IMR-90 (cell line): Measurements from ENCODE around the gene LPAR2. TPM values are rescaled to one million over a fixed set of nuclear protein-coding genes. Genes with fewer than 3 reads are reported as not detected.

Experiments
- ATAC-seq: fragments of 200-7000 bp; cut with Tn5 transposase; 2 replicates; pipeline ENCODE4 v1.9.1; 2020; ENCODE audit warnings: low read depth, mild to moderate bottlenecking, moderate library complexity
- BruUV-seq: library from RNA; stranded (reverse); fragments of 400-500 nt; replicated peaks from 2 replicates; lab custom pipeline; 2021; lab: Mats Ljungman, UMichigan
- CTCF ChIA-PET: fragments of 300-600 bp; formaldehyde crosslinking; extraction: SDS; loops from one replicate; lab custom pipeline; 2021; ENCODE audit warnings: antibody characterized with exemption; lab: Yijun Ruan, JAX
- POLR2A ChIA-PET: fragments of 300-600 bp; sonication (Branson Sonifier 250); formaldehyde crosslinking; loops from one replicate; lab custom pipeline; 2022; ENCODE audit warnings: antibody characterized with exemption; ENCODE audit not compliant: unreplicated experiment; lab: Charles Lee
- DNase-seq: peaks from one replicate; pipeline ENCODE4 v3.0.0; 2013
- H2AFZ ChIP-seq: replicated peaks from 2 replicates; pipeline ENCODE3; 2013; ENCODE audit warnings: low read length, mild to moderate bottlenecking; ENCODE audit not compliant: poor library complexity
- H2AK5ac ChIP-seq: 2 replicates; pipeline ENCODE4 v1.6.1; 2013; ENCODE audit warnings: low read depth, low read length, inconsistent platforms
- H2AK9ac ChIP-seq: replicated peaks from 2 replicates; pipeline ENCODE3; 2013; ENCODE audit warnings: mild to moderate bottlenecking, low read depth, low read length, moderate library complexity; ENCODE audit not compliant: poor library complexity
- H2BK120ac ChIP-seq: 2 replicates; pipeline ENCODE4 v1.6.1; 2013; ENCODE audit warnings: low read depth, low read length, inconsistent platforms
- H2BK15ac ChIP-seq: 3 replicates; pipeline ENCODE4 v1.6.1; 2013; ENCODE audit warnings: low read depth, low read length, inconsistent platforms
- H2BK20ac ChIP-seq: 2 replicates; pipeline ENCODE4 v1.6.1; 2013; ENCODE audit warnings: low read depth, mild to moderate bottlenecking, inconsistent platforms, low read length, moderate library complexity
- H2BK5ac ChIP-seq: 2 replicates; pipeline ENCODE4 v1.6.1; 2013; ENCODE audit warnings: mild to moderate bottlenecking, low read depth, low read length, inconsistent platforms; ENCODE audit not compliant: poor library complexity, severe bottlenecking
- H3K14ac ChIP-seq: replicated peaks from 2 replicates; pipeline ENCODE4 v1.6.1; 2013; ENCODE audit warnings: low read depth, low read length, inconsistent platforms
- H3K18ac ChIP-seq: 2 replicates; pipeline ENCODE4 v1.6.1; 2013; ENCODE audit warnings: low read depth, low read length, control low read depth
- H3K23ac ChIP-seq: 2 replicates; pipeline ENCODE4 v1.6.1; 2013; ENCODE audit warnings: low read depth, low read length, inconsistent platforms
- H3K27ac ChIP-seq: 2 replicates; pipeline ENCODE4 v1.5.1; 2013; ENCODE audit warnings: mild to moderate bottlenecking, control low read depth, low read length; ENCODE audit not compliant: insufficient read depth
- H3K27me3 ChIP-seq: 2 replicates; pipeline ENCODE4 v1.6.1; 2013; ENCODE audit warnings: low read length; ENCODE audit not compliant: control insufficient read depth, insufficient read depth
- H3K36me3 ChIP-seq: 2 replicates; pipeline ENCODE4 v1.6.1; 2013; ENCODE audit warnings: low read length, mixed read lengths; ENCODE audit not compliant: control insufficient read depth, insufficient read depth
- H3K4ac ChIP-seq: 2 replicates; pipeline ENCODE4 v1.6.1; 2013; ENCODE audit warnings: low read depth, low read length, inconsistent platforms
- H3K4me1 ChIP-seq: 2 replicates; pipeline ENCODE4 v1.6.1; 2013; ENCODE audit warnings: low read length, mixed read lengths; ENCODE audit not compliant: control insufficient read depth, insufficient read depth
- H3K4me2 ChIP-seq: 2 replicates; pipeline ENCODE4 v1.6.1; 2013; ENCODE audit warnings: low read depth, mild to moderate bottlenecking, control low read depth, low read length, moderate library complexity
- H3K4me3 ChIP-seq: 2 replicates; pipeline ENCODE4 v1.5.1; 2013; ENCODE audit warnings: low read depth, mild to moderate bottlenecking, control low read depth, low read length, moderate library complexity; ENCODE audit not compliant: insufficient read depth
- H3K56ac ChIP-seq: 2 replicates; pipeline ENCODE4 v1.6.1; 2013; ENCODE audit warnings: low read length, inconsistent platforms; ENCODE audit not compliant: insufficient read depth; ENCODE audit errors: extremely low read depth
- H3K79me1 ChIP-seq, 2 experiments: 2 replicates each; pipeline ENCODE4 v1.6.1; 2013; ENCODE audit warnings: low read length in 2 of 2, inconsistent platforms in 1 of 2, low read depth in 1 of 2
- H3K9ac ChIP-seq: 2 replicates; pipeline ENCODE4 v1.6.1; 2013; ENCODE audit warnings: low read depth, low read length, control low read depth
- H3K9me1 ChIP-seq: 2 replicates; pipeline ENCODE4 v1.6.1; 2013; ENCODE audit warnings: low read length, inconsistent platforms; ENCODE audit not compliant: insufficient read depth
- H3K9me3 ChIP-seq: 2 replicates; pipeline ENCODE4 v1.6.1; 2013; ENCODE audit warnings: low read length; ENCODE audit not compliant: control insufficient read depth, insufficient read depth
- H4K20me1 ChIP-seq: 2 replicates; pipeline ENCODE4 v1.6.1; 2013; ENCODE audit warnings: low read length, inconsistent platforms; ENCODE audit not compliant: insufficient read depth
- H4K5ac ChIP-seq: 2 replicates; pipeline ENCODE4 v1.6.1; 2013; ENCODE audit warnings: mild to moderate bottlenecking, low read depth, low read length, control low read depth
- H4K8ac ChIP-seq, 2 experiments: 2 replicates each; pipeline ENCODE4 v1.6.1; 2013; ENCODE audit warnings: low read depth in 2 of 2, low read length in 2 of 2, control low read depth in 1 of 2, inconsistent platforms in 1 of 2
- H4K91ac ChIP-seq: 2 replicates; pipeline ENCODE4 v1.6.1; 2013; ENCODE audit warnings: low read depth, low read length, inconsistent platforms; ENCODE audit not compliant: insufficient read depth
- RFX5 ChIP-seq: IDR thresholded peaks from 2 replicates; pipeline ENCODE4 v1.8.0; 2012; ENCODE audit warnings: low read depth, mild to moderate bottlenecking, low read length, moderate library complexity
- WGBS, 2 experiments: methylation state at CpG; one replicate each; pipeline versions ENCODE4 v1.1.5 to v1.1.7; 2013; ENCODE audit warnings: missing lambda C conversion rate in 2 of 2; ENCODE audit not compliant: insufficient read length in 1 of 2; ENCODE audit errors: extremely low coverage in 2 of 2; 5-methylcytosine and 5-hydroxymethylcytosine counted together
- dilution Hi-C: fragments of 300-500 bp; cut with HindIII; formaldehyde crosslinking; loops from one replicate; pipeline ENCODE4 v1.14.3; 2018; ENCODE audit warnings: low sequenced_read_pairs; ENCODE audit not compliant: unreplicated experiment
- in situ Hi-C: fragments of 300-500 bp; cut with MboI; formaldehyde crosslinking; loops from 3 replicates; pipeline ENCODE4 v1.14.3; 2019; ENCODE audit warnings: low sequenced_read_pairs, inconsistent platforms, mixed read lengths
- intact Hi-C: fragments of 100-400 bp; cut with micrococcal nuclease; formaldehyde crosslinking; loops from 2 replicates; pipeline ENCODE4 v1.10.0; 2022
- polyA plus RNA-seq, 3 experiments: library from polyadenylated mRNA; depleted of rRNA; stranded (reverse); fragments of >200 nt; gene quantifications; 2 replicates each; pipeline ENCODE4 v1.2.3, GENCODE V29; 2012; ENCODE audit warnings: low replicate concordance in 1 of 3
- total RNA-seq: library from RNA; depleted of rRNA; stranded (reverse); fragments of >200 nt; gene quantifications from 2 replicates; pipeline ENCODE4 v1.2.3, GENCODE V29; 2012

The LPAR2 gene
- total and polyA plus RNA-seq, 2 of the 4 experiments (the other 2 are of a cell fraction): under 0.01 to 5.4 TPM

DNA sequence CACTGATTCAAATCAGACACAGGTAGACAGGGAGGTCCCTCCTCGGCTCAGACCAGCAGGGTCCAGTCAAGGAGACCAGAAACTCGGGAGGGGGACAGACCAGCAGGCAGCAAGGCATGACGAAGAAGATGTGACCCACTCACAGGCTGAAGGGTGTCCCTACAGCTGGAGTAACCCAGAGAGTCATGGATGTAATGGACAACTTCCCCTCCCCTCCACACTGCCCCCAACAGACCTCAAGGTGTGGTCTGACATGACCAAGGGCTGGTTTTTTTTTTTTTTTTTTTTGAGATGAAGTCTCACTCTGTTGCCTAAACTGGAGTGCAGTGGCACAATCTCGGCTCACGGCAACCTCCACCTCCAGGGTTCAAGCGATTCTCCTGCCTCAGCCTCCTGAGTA lies 43.7 kb downstream of the LPAR2 start:
- DNase-seq (no peak), ATAC-seq (no peak)
- Histone ChIP-seq H3K9ac (no peak overlapping the region), H2AFZ (no peak overlapping the region), H2AK5ac (no peak overlapping the region), H3K4me2 (no peak overlapping the region), H3K4me1 (no peaks in the 10 kb centered on the region), H3K9me3 (no peaks in the 10 kb centered on the region), H3K14ac (no peak overlapping the region), H2BK5ac (no peak overlapping the region), H3K56ac (no peak overlapping the region), H3K27me3 (no peaks in the 10 kb centered on the region), H3K9me1 (no peaks in the 10 kb centered on the region), H2BK120ac (no peak overlapping the region), H3K79me1 (no peaks in the 10 kb centered on the region), H3K4ac (no peak overlapping the region), H3K18ac (no peak overlapping the region), H3K27ac (no peak overlapping the region), H2BK15ac (no peak overlapping the region), H4K91ac (no peak overlapping the region), H2AK9ac (no peak overlapping the region), H4K20me1 (no peaks in the 10 kb centered on the region), H3K4me3 (no peak overlapping the region), H4K8ac (no peak overlapping the region), H2BK20ac (no peak overlapping the region), H4K5ac (no peak overlapping the region), H3K36me3 (no peaks in the 10 kb centered on the region), H3K23ac (no peak overlapping the region)
- WGBS, 2 experiments: no CpG with 5 or more reads among the region's 6 CpGs
- POLR2A ChIA-PET: no interaction called here
- dilution Hi-C loops (no loop called here), intact Hi-C loops (no loop called here), in situ Hi-C loops (no loop called here)
- CTCF ChIA-PET: no interaction called here
- BruUV-seq: no TSS peak
- no peak for TF ChIP-seq RFX5
